ENCODE results near the gene MYO1E.

DNA sequence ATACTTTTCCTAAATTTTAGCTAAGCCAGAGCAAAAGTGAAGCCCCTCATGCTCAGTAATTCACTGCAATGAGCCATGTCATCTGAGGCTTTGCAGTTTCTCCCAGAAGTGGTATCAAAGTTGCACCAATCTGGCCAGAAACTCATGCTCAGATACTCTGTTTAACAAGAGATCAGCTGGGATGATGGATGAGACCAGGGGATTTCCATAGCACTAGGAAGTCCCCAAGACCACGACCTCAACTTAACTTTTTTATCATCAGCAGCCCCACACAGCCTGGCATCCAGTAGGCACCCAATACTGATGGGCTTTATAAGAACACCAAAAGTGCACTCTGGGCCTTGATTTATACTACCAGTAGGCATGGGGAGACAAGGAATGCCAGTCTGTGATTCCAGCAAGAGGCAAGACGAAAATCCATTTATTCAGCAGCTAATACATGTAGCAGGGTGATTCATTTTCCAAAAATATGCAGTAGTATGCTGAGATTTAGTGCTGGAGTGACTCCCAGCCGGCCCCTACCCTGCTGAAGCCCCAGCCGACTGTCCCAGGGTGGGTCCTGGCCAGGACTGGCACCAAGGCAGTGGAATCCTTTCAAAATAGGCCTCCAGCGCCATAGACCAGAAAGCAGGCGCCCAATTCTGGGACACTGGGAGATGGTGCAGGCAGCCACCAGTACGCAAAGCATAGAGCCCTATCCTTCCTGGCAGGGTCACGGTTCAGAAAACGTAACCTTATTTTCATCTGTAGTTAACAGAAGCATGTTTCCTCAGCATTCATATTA, 166.6 kb downstream of the MYO1E start:
- no peak for TF ChIP-seq POLR2A (IDR thresholded peaks at IDR 0.05)
- TF ChIP-seq, protein P1, sequence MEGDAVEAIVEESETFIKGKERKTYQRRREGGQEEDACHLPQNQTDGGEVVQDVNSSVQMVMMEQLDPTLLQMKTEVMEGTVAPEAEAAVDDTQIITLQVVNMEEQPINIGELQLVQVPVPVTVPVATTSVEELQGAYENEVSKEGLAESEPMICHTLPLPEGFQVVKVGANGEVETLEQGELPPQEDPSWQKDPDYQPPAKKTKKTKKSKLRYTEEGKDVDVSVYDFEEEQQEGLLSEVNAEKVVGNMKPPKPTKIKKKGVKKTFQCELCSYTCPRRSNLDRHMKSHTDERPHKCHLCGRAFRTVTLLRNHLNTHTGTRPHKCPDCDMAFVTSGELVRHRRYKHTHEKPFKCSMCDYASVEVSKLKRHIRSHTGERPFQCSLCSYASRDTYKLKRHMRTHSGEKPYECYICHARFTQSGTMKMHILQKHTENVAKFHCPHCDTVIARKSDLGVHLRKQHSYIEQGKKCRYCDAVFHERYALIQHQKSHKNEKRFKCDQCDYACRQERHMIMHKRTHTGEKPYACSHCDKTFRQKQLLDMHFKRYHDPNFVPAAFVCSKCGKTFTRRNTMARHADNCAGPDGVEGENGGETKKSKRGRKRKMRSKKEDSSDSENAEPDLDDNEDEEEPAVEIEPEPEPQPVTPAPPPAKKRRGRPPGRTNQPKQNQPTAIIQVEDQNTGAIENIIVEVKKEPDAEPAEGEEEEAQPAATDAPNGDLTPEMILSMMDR (IDR thresholded peaks at IDR 0.05) = no peak

Measured in uterus (tissue), 2 donors.